PC-9 (cell line): ENCODE data around the gene MAP4K4.

Experiments used
- CTCF ChIP-seq: fragments of 200-600 bp; sonication (generic); conservative IDR thresholded peaks from 2 replicates; pipeline ENCODE4 v1.6.1; 2017; ENCODE audit warnings: mixed run types, antibody characterized with exemption, mild to moderate bottlenecking, moderate library complexity
- EZH2 ChIP-seq: fragments of 200-600 bp; sonication (generic); IDR thresholded peaks from 2 replicates; pipeline ENCODE4 v1.8.0; 2017; ENCODE audit warnings: antibody characterized with exemption, low read depth

- TF ChIP-seq CTCF (no peak), EZH2 (no peak)
Observed at GRCh38 chr2:101828673-101829334, 131.3 kb downstream of the MAP4K4 start.
